ENCODE results near the gene STON2.

STON2 gene

GRCh38 chr14:81301813-81302212 is 98.3 kb downstream of the STON2 start:
- DNase-seq (ENCODE audit: low spot score), result no peak

DNA sequence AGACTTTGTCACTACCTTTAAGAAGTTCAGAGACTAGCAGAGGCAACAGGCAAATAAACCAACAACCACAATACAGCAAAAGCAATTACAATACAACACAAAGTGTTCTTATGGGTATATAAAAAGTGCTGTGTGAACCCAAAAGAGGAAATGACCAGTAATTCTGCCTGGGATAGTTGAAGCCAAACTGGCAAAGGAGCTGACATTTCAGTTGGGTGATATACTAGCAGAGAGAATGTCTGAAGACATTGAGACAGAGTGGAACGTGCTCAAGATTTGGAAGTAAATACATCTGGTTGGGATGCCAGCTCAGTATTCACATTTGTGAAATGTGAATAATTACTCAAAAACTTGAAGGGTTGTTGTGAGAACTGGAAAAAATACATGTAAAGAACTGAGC is 98.8 kb downstream of the STON2 start:
- no peak for DNase-seq (ENCODE audit: low spot score)

GRCh38 chr14:81298911-81299310 is 101.2 kb downstream of the STON2 start:
- DNase-seq (ENCODE audit: low spot score), result no peak

GRCh38 chr14:81298122-81298521 is 102.0 kb downstream of the STON2 start:
- DNase-seq (ENCODE audit: low spot score), result no peak

DNA sequence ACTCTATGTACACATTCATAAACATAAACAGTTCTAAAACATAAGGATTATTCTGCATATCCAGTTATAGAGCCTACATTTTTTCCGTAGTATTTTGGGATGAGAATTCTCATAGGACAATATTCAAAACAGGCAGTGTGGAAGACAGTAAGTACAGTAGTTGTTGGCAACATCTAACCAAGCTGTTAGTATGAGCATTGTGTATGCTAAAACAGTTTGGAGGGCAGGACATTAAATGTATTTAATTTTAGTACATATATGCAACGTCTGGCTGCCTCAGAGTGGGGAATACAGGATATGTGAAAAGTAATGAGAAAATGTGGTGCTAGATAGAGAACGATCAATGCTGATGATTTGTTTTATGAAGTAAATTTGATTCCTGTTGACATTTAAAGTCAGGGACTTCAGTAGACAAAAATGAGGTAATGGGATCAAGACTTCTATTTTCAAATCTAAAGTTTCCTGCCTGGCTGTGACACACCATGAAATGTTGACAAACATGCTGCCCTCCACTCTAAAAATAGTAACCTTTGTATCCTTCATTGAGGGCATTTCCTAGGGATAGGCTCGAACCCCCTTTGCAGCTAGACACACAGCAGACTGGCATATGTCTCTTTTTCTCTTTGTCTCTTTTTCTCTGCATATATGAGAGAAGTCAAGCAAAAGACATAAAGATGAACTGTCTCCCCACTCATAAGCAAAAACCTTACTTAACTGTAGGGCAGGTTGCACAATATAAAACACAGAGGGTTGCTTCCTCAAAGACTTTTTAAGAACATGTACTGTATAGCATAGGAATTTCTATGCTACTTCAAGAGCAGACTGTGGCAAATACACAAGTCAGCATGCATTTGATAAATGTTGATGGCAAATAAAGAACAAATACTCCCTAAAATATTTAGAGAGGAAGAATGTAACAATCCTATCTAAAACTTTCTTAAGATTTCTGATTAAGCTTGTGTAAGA is 103.9 kb downstream of the STON2 start:
- no peak for DNase-seq (ENCODE audit: low spot score)

- DNase-seq (ENCODE audit: low spot score), result no peak
These were observed 110.6 kb downstream of the STON2 start for GRCh38 chr14:81289516-81289915.

DNA sequence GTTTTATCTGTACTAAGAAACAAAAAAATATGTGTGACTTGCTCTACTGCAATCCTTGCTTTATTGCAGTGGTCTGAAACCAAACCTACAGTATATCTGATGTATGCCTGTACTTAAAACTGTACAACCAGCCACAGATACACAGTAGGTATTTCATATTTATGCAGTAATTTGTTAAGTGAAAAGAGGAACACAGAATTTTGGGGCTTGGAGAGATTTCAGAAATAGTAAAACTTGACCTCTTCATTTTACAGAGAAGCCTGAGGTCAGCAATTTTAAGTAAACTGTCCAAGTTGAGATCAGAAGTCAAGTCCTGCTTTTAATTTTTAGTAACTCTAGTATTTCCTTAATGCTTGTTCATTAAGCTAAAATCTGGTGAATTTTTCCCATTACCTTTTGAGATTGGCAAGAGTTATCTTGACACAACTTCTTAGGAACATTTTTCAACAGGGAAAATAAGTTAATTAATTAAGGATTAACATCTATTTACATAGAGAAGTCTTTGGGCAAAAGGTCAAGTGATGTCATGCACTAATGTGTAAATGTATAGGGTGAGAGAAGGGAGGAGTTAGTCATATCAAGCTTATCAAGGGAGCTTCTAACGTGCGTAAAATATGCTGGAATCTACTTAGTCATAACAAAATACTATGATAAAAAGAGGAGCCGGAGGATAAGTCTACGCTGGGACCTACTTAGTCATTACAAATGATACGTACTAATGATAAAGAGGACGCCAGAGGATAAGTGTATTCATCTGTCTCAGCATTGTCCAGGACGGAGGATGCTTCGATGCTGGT is 113.4 kb downstream of the STON2 start:
- no peak for DNase-seq (ENCODE audit: low spot score)

GRCh38 chr14:81285245-81285644 is 114.9 kb downstream of the STON2 start:
- no peak for DNase-seq (ENCODE audit: low spot score)

DNA sequence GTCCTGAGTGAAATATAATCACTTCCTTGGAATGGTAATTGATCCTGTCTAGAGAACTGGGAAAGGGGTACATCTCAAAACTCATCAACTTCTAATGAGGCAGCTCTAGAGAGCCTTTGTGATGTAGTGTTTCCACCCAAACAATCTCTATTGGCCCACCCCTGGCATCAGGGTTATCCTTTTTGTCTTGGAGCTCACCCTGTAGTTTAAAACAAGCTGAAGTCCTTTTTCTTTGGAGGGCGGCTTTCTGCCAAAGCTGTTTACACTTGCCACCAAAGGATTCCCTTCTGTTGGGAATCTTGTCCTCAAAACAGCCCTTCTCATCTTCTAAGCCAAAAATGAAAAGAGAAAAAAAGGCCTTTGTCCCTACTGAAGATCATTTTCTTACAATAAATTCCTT is 118.8 kb downstream of the STON2 start:
- DNase-seq (ENCODE audit: low spot score), result no peak

DNA sequence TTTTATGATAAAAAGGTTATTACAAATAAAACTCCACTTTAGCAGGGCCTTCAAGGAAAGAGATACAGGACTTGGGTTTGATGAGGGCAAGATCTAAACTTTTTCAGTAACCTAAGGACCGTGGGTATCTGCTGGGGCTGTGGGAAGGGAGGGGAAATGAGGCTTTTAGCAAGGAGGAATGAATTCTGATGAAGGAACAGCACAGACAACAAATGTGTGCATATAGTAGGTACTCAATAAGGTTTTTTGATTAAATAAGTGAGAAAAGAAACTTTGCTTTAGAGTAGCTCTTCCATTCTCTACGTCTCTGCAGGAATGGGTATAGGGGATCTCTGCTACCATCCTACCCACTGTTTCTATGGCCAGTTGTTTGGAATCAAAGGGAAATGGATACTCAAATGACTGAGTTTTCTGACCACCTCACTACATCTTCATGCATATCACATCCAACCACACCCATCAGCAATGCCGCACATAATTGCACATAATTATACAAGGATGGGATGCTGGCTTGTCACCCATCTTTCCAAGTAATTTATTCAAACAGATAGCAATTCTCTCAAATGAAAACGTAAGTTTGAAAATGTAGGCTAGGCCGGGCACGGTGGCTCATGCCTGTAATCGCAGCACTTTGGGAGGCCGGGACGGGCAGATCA is 119.9 kb downstream of the STON2 start:
- no peak for DNase-seq (ENCODE audit: low spot score)

DNA sequence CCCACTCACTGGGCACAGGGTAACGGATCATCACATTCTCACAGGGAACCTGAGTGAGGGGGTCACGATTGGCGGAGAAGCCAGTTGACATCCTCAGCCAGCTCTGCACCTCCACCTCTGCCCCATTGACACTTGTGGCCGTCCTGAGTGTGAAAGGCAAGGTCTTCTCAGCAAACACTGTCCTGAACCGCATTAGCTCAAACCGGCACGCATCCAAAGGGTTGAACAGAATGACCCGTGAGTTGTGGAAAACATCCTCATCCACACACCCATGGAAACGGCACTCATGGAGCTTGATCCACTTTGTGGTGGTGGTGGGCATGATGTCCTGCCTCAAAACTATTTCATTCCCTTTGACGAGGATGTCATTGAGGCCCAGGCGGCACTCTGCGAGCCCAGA is 123.0 kb downstream of the STON2 start:
- no peak for DNase-seq (ENCODE audit: low spot score)

- no peak for DNase-seq (ENCODE audit: low spot score)
These were observed 123.8 kb downstream of the STON2 start for GRCh38 chr14:81276073-81277069.

DNA sequence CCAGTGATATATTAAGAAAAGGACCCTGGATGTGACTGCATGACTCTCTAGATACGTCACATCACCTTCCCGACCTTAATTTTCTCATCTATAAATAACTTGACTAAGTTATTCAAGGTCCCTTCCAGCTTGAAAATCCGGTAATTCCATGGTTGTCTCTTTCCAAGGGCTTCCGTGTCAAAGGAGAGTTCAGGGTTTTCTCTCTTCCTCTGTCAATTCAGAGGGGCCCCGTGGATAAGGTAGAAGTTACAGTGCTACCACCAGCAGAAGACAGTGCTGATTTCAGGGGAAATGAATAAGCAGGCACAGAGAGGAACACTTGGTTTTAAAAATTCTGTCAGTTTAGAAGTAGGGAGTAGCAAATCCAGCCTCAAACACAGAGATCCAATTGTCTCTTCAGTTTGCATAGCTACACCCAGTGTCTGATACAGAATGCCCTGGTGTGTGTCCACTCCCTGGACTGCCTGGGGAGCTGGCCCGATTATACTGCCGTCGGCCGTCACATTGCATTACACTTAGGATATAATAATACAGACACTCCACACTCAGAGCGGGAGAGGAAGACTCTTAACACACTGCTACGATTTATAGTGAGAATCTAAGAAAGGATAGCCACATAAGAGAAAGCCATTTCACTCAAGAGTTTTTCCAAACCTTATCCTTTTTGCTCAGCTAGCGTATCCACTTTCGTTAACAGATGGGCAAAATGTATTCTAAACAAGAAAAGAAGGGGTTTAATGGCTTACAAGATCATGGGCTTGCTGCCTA is 124.6 kb downstream of the STON2 start:
- DNase-seq (ENCODE audit: low spot score), result no peak

DNA sequence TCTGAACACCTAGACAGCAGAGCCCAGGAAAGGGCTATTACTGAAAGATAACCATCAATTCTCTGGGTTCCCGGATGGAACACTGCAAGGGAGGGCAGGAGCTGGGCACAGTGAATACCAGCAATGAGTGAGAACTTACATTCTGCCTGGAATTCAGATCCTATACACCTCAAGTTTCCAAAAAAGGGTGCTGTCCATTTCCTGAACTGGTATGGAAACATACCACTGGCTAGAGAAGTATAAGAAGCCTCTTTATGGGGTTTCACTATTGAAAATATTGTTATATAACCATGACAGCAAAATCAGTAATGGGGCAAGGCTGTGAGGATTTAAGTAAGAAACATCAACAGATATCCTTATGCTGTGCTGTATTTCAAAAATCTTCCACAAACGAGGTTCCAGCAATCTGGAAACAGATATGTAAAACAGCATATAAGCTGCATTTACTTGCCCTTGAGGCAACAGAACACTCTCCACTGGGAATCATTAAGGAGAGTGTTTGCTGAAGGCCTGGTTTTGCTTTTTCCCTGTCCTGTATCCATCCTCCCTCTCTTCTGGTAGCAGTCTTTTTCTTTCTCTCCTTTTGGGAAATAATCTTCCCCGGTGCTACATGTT is 126.1 kb downstream of the STON2 start:
- no peak for DNase-seq (ENCODE audit: low spot score)

- no peak for DNase-seq (ENCODE audit: low spot score)
These were observed 126.6 kb downstream of the STON2 start for GRCh38 chr14:81273521-81273920.

DNA sequence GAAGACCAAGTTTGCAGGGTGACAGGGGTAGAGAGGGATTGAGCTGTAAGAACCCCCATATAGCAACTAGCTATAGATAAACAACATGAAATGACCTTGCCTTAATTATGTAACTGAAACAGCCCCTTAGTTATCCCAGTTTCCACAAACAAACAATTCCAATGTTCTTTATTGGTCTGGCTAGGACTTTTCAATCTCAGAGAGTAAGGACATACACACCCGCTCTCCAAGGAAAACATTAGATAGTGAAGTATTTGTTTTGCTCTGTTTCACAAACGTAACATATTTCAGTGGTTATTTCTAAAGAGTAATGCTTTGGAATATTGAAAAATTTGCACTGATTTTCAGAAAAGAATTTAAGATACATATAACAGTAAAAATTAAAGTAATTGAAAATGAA is 127.8 kb downstream of the STON2 start:
- DNase-seq (ENCODE audit: low spot score), result no peak

DNA sequence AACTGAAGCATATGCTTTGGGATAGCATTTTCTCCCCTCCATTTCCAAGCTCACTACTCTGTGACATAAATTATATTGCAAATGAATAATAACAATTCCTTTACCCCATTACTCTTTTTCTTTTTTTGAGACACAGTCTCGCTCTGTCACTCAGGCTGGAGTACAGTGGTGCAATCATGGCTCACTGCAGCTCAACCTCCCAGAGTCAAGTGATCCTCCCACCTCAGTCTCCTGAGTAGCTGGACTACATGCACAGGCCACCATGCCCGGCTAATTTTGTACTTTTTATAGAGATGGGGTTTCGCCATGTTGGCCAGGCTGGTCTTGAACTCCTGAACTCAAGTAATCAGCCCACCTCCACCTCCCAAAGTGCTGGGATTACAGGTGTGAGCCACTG is 130.1 kb downstream of the STON2 start:
- no peak for DNase-seq (ENCODE audit: low spot score)

- DNase-seq (ENCODE audit: low spot score), result peak; percentile 76
These were observed 130.8 kb downstream of the STON2 start for GRCh38 chr14:81269100-81269978.

DNA sequence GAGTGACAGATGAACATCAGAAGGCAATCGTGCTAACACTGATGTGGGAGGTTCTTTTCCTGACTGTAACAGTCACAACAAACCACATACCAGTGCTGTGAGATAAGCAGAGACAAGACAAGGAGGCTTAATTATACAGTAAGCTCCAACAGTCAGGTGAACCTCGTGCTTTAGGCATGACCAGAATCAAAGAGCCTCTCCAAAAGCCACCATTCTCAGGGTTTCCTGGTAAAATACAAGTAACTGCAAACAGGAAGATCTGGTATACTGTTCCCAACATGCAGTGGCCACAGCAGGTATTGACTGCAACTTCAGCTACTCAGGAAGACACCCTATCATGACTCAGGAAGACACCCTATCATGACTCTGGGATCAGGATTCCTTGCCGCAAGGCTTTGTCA is 132.1 kb downstream of the STON2 start:
- DNase-seq (ENCODE audit: low spot score), result peak; percentile 28

Measured in SW480 (cell line).